Stimulated activated naive B cell treated with anti-CD40 and anti-IgM and Interleukin-4, amounts not matched to agents 10 μg/mL and 1 μg/mL and 100 μg/mL, for 72 hours (primary cell): ENCODE results near the gene IL1B.
A peak's percentile ranks its signal among the peaks of the same experiment; 100 is the strongest.

ENCODE experiments used
- ATAC-seq, 2 donors: fragments of 150-1000 bp; cut with Tn5 transposase; replicated peaks; 2 replicates each; pipeline ENCODE4 v1.10.0; 2021; ENCODE audit warnings: moderate library complexity in 1 of 2
- DNase-seq: peaks from one replicate; pipeline ENCODE4 v3.0.0; 2021
- H3K27ac Mint-ChIP-seq: one replicate; pipeline ENCODE4 v1.8.0; 2022; ENCODE audit warnings: mild to moderate bottlenecking, mixed read lengths
- H3K27me3 Mint-ChIP-seq, 2 donors: one replicate each; pipeline ENCODE4 v1.8.0; 2022; ENCODE audit warnings: mixed read lengths in 2 of 2
- H3K36me3 Mint-ChIP-seq, 2 donors: one replicate each; pipeline ENCODE4 v1.8.0; 2022; ENCODE audit warnings: mixed read lengths in 2 of 2, mild to moderate bottlenecking in 1 of 2
- H3K4me1 Mint-ChIP-seq, 2 donors: one replicate each; pipeline ENCODE4 v1.8.0; 2022; ENCODE audit warnings: mixed read lengths in 2 of 2, mild to moderate bottlenecking in 1 of 2
- H3K4me3 Mint-ChIP-seq, 2 donors: one replicate each; pipeline ENCODE4 v1.8.0; 2022; ENCODE audit warnings: mild to moderate bottlenecking in 2 of 2, mixed read lengths in 2 of 2, moderate library complexity in 1 of 2
- H3K9me3 Mint-ChIP-seq, 2 donors: one replicate each; pipeline ENCODE4 v1.8.0; 2022; ENCODE audit warnings: mixed read lengths in 2 of 2, mild to moderate bottlenecking in 1 of 2

IL1B gene

GRCh38 chr2:112782234-112782799 lies 54.3 kb downstream of the IL1B start:
- no peaks in the 10 kb centered on the region for H3K36me3 Mint-ChIP-seq
- peaks cover 25 to 34% of the 10 kb centered on the region in 2 donors for H3K4me1 Mint-ChIP-seq
- DNase-seq (no peak), ATAC-seq (peak; percentile 90 to 94)
- H3K27me3 Mint-ChIP-seq = peaks cover 5% of the 10 kb centered on the region in 2 donors
- peak overlapping the region; percentile 44 to 46 for H3K4me3 Mint-ChIP-seq
- no peaks in the 10 kb centered on the region for H3K9me3 Mint-ChIP-seq
- H3K27ac Mint-ChIP-seq = peak overlapping the region; percentile 95
